NT2/D1 (cell line): ENCODE data around the gene CCNK.

Source experiments
- SUZ12 ChIP-seq: IDR thresholded peaks from 2 replicates; pipeline ENCODE4 v1.6.1; 2011; ENCODE audit not compliant: insufficient read length, insufficient read depth; ENCODE audit errors: extremely low read depth
- YY1 ChIP-seq: IDR thresholded peaks from 2 replicates; pipeline ENCODE4 v1.6.1; 2011; ENCODE audit not compliant: insufficient read length, insufficient read depth
- ZNF274 ChIP-seq: IDR thresholded peaks from 2 replicates; pipeline ENCODE4 v1.6.1; 2011; ENCODE audit warnings: mild to moderate bottlenecking, low read depth, low read length

DNA sequence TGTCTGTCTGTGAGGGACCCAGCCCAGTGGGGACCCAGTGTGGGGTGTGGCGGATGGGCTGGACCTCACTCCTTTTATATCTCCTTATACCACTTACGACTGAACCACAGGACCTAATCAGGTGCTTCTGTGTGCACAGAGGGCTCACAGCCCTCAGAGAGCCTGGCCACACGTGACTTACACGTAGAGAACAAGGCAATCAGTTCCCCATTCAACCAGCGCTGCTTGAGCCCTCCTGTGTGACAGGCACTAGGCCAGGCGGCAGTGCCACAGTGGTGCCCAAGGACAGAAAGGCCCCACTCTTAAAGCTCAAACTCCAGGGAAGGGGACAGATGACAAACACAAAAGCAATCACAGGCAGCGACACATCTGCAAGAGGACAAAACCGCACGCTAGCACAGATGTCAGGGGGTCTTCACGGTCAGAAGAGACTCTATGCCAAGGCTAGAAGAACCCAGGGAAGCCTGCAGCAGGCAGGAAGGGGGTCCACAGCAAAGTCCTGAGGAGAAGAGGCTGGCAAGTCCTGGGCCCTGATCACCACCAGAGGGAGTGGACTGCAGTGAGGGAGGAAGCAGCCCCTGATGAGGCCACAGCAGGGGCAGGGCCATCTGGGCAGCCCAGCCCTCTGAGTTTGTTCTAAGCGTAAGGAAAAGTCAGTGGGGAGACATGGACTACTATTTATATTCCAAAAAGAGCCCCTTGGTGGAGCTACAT lies 39.9 kb upstream of the CCNK start:
- TF ChIP-seq YY1 (no peak), ZNF274 (no peak), SUZ12 (no peak)
